HG02642 (cell line): ENCODE measurements around the gene UACA.
"Not testable (repeated sequence)": the region's sequence is repeated elsewhere in the genome, so short reads cannot be mapped to it uniquely, and the experiment has no call there.

Experiments used
- ATAC-seq: cut with Tn5 transposase; IDR thresholded peaks from one replicate; pipeline ENCODE4 v1.9.1; 2021; ENCODE audit warnings: mild to moderate bottlenecking; ENCODE audit not compliant: unreplicated experiment, poor library complexity

The UACA gene

GRCh38 chr15:70632491-70633102, 130.8 kb downstream of the UACA start:
- no peak for ATAC-seq

- ATAC-seq, result no peak
These were observed 131.3 kb downstream of the UACA start for GRCh38 chr15:70632079-70632478.

GRCh38 chr15:70629735-70630273, 133.6 kb downstream of the UACA start:
- ATAC-seq, result no peak

GRCh38 chr15:70628549-70628896, 134.8 kb downstream of the UACA start:
- ATAC-seq, result no peak

GRCh38 chr15:70627734-70628548, 135.4 kb downstream of the UACA start:
- ATAC-seq, result no peak

GRCh38 chr15:70627322-70627721, 136.0 kb downstream of the UACA start:
- ATAC-seq, result no peak

- no peak for ATAC-seq
These were observed 137.9 kb downstream of the UACA start for GRCh38 chr15:70625438-70625837.

- no peak for ATAC-seq
These were observed 138.3 kb downstream of the UACA start for GRCh38 chr15:70625011-70625410.

- ATAC-seq, result no peak
These were observed 144.4 kb downstream of the UACA start for GRCh38 chr15:70618929-70619328.

GRCh38 chr15:70617911-70618287, 145.5 kb downstream of the UACA start:
- ATAC-seq, result no peak

- no peak for ATAC-seq
These were observed 146.1 kb downstream of the UACA start for GRCh38 chr15:70617076-70617910.

- ATAC-seq, result not testable (repeated sequence)
These were observed 147.0 kb downstream of the UACA start for GRCh38 chr15:70616311-70616756.

- ATAC-seq, result no peak
These were observed 147.7 kb downstream of the UACA start for GRCh38 chr15:70615435-70616310.

- no peak for ATAC-seq
These were observed 149.1 kb downstream of the UACA start for GRCh38 chr15:70614221-70614620.

- ATAC-seq, result no peak
These were observed 150.1 kb downstream of the UACA start for GRCh38 chr15:70613271-70613670.

- no peak for ATAC-seq
These were observed 152.1 kb downstream of the UACA start for GRCh38 chr15:70611286-70611685.

- ATAC-seq, result no peak
These were observed 152.8 kb downstream of the UACA start for GRCh38 chr15:70610541-70610940.

- ATAC-seq, result no peak
These were observed 153.5 kb downstream of the UACA start for GRCh38 chr15:70609889-70610288.

GRCh38 chr15:70608144-70608543, 155.2 kb downstream of the UACA start:
- no peak for ATAC-seq
